ENCODE results near the gene TTC28. TPM values are rescaled to one million over a fixed set of nuclear protein-coding genes. Genes with fewer than 3 reads are reported as not detected.

TTC28 gene
- total and polyA plus RNA-seq, 2 donors (not counting 1 experiment from before 2014, with no cell fraction given): 8.2 to 31.4 TPM

- Histone ChIP-seq H2AFZ (ENCODE audit: low read length) (no peak overlapping the region), H4K20me1 (ENCODE audit: control insufficient read depth, extremely low read depth, insufficient read depth, low read length) (no peaks in the 10 kb centered on the region), H3K27ac (ENCODE audit: insufficient read depth, low read length) (no peak overlapping the region), H3K27me3 (ENCODE audit: control insufficient read depth, insufficient read depth, low read length) (no peaks in the 10 kb centered on the region), H3K9ac (ENCODE audit: insufficient read depth, low read length) (no peak overlapping the region), H3K4me2 (ENCODE audit: extremely low read depth, insufficient read depth, low read length) (no peak overlapping the region), H3K36me3 (ENCODE audit: control insufficient read depth, insufficient read depth, low read length) (no peaks in the 10 kb centered on the region), H3K4me3 (replicated peaks in 1 of 4; ENCODE audit: control extremely low read depth in 1 of 4, insufficient read depth in 1 of 4, low read depth in 3 of 4, low read length in 4 of 4) (no peak overlapping the region), H3K9me3 (ENCODE audit: control insufficient read depth, insufficient read depth, low read depth, low read length) (no peaks in the 10 kb centered on the region), H3K79me2 (ENCODE audit: control insufficient read depth, insufficient read depth, low read length) (no peaks in the 10 kb centered on the region), H3K4me1 (ENCODE audit: control insufficient read depth, extremely low read depth, insufficient read depth, low read length) (no peaks in the 10 kb centered on the region)
- DNase-seq (ENCODE audit: low read depth in 2 of 2): no peak
- no peak for TF ChIP-seq CTCF (conservative IDR thresholded peaks at IDR 0.05 in 1 of 2, IDR thresholded peaks at IDR 0.05 in 1 of 2; ENCODE audit: low read depth in 1 of 2, low read length in 2 of 2)
- TF ChIP-seq EZH2 (IDR thresholded peaks at IDR 0.05; ENCODE audit: low read length, missing control alignments): no peak
Observed at GRCh38 chr22:28488825-28489224, 190.8 kb downstream of the TTC28 start.

- TF ChIP-seq EZH2 (IDR thresholded peaks at IDR 0.05; ENCODE audit: low read length, missing control alignments) (no peak), CTCF (conservative IDR thresholded peaks at IDR 0.05 in 1 of 2, IDR thresholded peaks at IDR 0.05 in 1 of 2; ENCODE audit: low read depth in 1 of 2, low read length in 2 of 2) (no peak)
- H2AFZ ChIP-seq (ENCODE audit: low read length): no peak overlapping the region
- no peaks in the 10 kb centered on the region for H3K4me1 ChIP-seq (ENCODE audit: control insufficient read depth, extremely low read depth, insufficient read depth, low read length)
- no peaks in the 10 kb centered on the region for H3K36me3 ChIP-seq (ENCODE audit: control insufficient read depth, insufficient read depth, low read length)
- no peak overlapping the region for H3K4me3 ChIP-seq (replicated peaks in 1 of 4; ENCODE audit: control extremely low read depth in 1 of 4, insufficient read depth in 1 of 4, low read depth in 3 of 4, low read length in 4 of 4)
- no peaks in the 10 kb centered on the region for H3K9me3 ChIP-seq (ENCODE audit: control insufficient read depth, insufficient read depth, low read depth, low read length)
- no peak overlapping the region for H3K27ac ChIP-seq (ENCODE audit: insufficient read depth, low read length)
- H3K27me3 ChIP-seq (ENCODE audit: control insufficient read depth, insufficient read depth, low read length): no peaks in the 10 kb centered on the region
- no peak overlapping the region for H3K4me2 ChIP-seq (ENCODE audit: extremely low read depth, insufficient read depth, low read length)
- H3K9ac ChIP-seq (ENCODE audit: insufficient read depth, low read length): no peak overlapping the region
- no peak for DNase-seq (ENCODE audit: low read depth in 2 of 2)
- no peaks in the 10 kb centered on the region for H3K79me2 ChIP-seq (ENCODE audit: control insufficient read depth, insufficient read depth, low read length)
- H4K20me1 ChIP-seq (ENCODE audit: control insufficient read depth, extremely low read depth, insufficient read depth, low read length): no peaks in the 10 kb centered on the region
Observed at GRCh38 chr22:28484662-28485061, 195.0 kb downstream of the TTC28 start.

- no peak for TF ChIP-seq EZH2 (IDR thresholded peaks at IDR 0.05; ENCODE audit: low read length, missing control alignments)
- TF ChIP-seq CTCF (conservative IDR thresholded peaks at IDR 0.05 in 1 of 2, IDR thresholded peaks at IDR 0.05 in 1 of 2; ENCODE audit: low read depth in 1 of 2, low read length in 2 of 2): no peak
Observed at GRCh38 chr22:28481725-28482124, 197.9 kb downstream of the TTC28 start.

More at GRCh38 chr22:28481725-28482124, 197.9 kb downstream of the TTC28 start:
- H3K27ac ChIP-seq (ENCODE audit: insufficient read depth, low read length): no peak overlapping the region
- H3K4me3 ChIP-seq (replicated peaks in 1 of 4; ENCODE audit: control extremely low read depth in 1 of 4, insufficient read depth in 1 of 4, low read depth in 3 of 4, low read length in 4 of 4): no peak overlapping the region
- no peak overlapping the region for H3K9ac ChIP-seq (ENCODE audit: insufficient read depth, low read length)
- H4K20me1 ChIP-seq (ENCODE audit: control insufficient read depth, extremely low read depth, insufficient read depth, low read length): no peaks in the 10 kb centered on the region
- no peak overlapping the region for H2AFZ ChIP-seq (ENCODE audit: low read length)
- no peaks in the 10 kb centered on the region for H3K79me2 ChIP-seq (ENCODE audit: control insufficient read depth, insufficient read depth, low read length)
- no peaks in the 10 kb centered on the region for H3K9me3 ChIP-seq (ENCODE audit: control insufficient read depth, insufficient read depth, low read depth, low read length)
- H3K4me1 ChIP-seq (ENCODE audit: control insufficient read depth, extremely low read depth, insufficient read depth, low read length): no peaks in the 10 kb centered on the region
- no peak overlapping the region for H3K4me2 ChIP-seq (ENCODE audit: extremely low read depth, insufficient read depth, low read length)
- no peak for DNase-seq (ENCODE audit: low read depth in 2 of 2)
- H3K36me3 ChIP-seq (ENCODE audit: control insufficient read depth, insufficient read depth, low read length): no peaks in the 10 kb centered on the region
- H3K27me3 ChIP-seq (ENCODE audit: control insufficient read depth, insufficient read depth, low read length): no peaks in the 10 kb centered on the region
